Nephron (organoid): ENCODE results near the gene JPT1.
A peak's percentile ranks its signal among the peaks of the same experiment; 100 is the strongest.
"Not testable (repeated sequence)": the region's sequence is repeated elsewhere in the genome, so short reads cannot be mapped to it uniquely, and the experiment has no call there.

ENCODE experiments used
- H3K27ac Mint-ChIP-seq, 3 experiments: 2 replicates each; pipeline ENCODE4 v1.8.0; 2020; ENCODE audit warnings: mixed read lengths in 3 of 3, mild to moderate bottlenecking in 2 of 3, moderate library complexity in 1 of 3
- H3K27me3 Mint-ChIP-seq: 2 replicates; pipeline ENCODE4 v1.8.0; 2021; ENCODE audit warnings: low read depth, mild to moderate bottlenecking, moderate library complexity, mixed read lengths
- H3K36me3 Mint-ChIP-seq: 2 replicates; pipeline ENCODE4 v1.8.0; 2020; ENCODE audit warnings: low read depth, mixed read lengths
- H3K4me1 Mint-ChIP-seq: 2 replicates; pipeline ENCODE4 v1.8.0; 2020; ENCODE audit warnings: mixed read lengths
- H3K4me3 Mint-ChIP-seq, 3 experiments: 2 replicates each; pipeline ENCODE4 v1.8.0; 2020; ENCODE audit warnings: mild to moderate bottlenecking in 3 of 3, mixed read lengths in 3 of 3, moderate library complexity in 2 of 3
- H3K9me3 Mint-ChIP-seq: 2 replicates; pipeline ENCODE4 v1.8.0; 2020; ENCODE audit warnings: mixed read lengths
- CTCF ChIP-seq, 3 experiments: fragments of 200-600 bp; sonication (generic); IDR thresholded peaks; one replicate each; pipeline ENCODE4 v1.5.0; 2021; ENCODE audit warnings: antibody characterized with exemption in 3 of 3; ENCODE audit not compliant: unreplicated experiment in 3 of 3

Gene JPT1

GRCh38 chr17:75163074-75163473 lies 8.8 kb upstream of the JPT1 start:
- Mint-ChIP-seq H3K9me3 (no peaks in the 10 kb centered on the region), H3K4me1 (peaks cover 12% of the 10 kb centered on the region)
- no peak for TF ChIP-seq CTCF (IDR thresholded peaks at IDR 0.05; ENCODE audit: unreplicated experiment in 3 of 3)

GRCh38 chr17:75160211-75160610 lies 5.9 kb upstream of the JPT1 start:
- Mint-ChIP-seq H3K27me3 (peaks cover 3% of the 10 kb centered on the region), H3K4me3 (no peak overlapping the region), H3K27ac (peak overlapping the region; percentile 38 to 86 (median 75)), H3K4me1 (peaks cover 17% of the 10 kb centered on the region), H3K36me3 (peaks cover 24% of the 10 kb centered on the region), H3K9me3 (no peaks in the 10 kb centered on the region)
- no peak for TF ChIP-seq CTCF (IDR thresholded peaks at IDR 0.05; ENCODE audit: unreplicated experiment in 3 of 3)

More at GRCh38 chr17:75163074-75163473, 8.8 kb upstream of the JPT1 start:
- no peak overlapping the region for H3K27ac Mint-ChIP-seq
- no peaks in the 10 kb centered on the region for H3K27me3 Mint-ChIP-seq
- H3K4me3 Mint-ChIP-seq, result no peak overlapping the region
- peaks cover 39% of the 10 kb centered on the region for H3K36me3 Mint-ChIP-seq

- H3K9me3 Mint-ChIP-seq, result no peaks in the 10 kb centered on the region
- H3K4me3 Mint-ChIP-seq, result peak overlapping the region in 1 of 3 experiments; percentile 30
- H3K36me3 Mint-ChIP-seq, result peaks cover 18% of the 10 kb centered on the region
- peaks cover 3% of the 10 kb centered on the region for H3K27me3 Mint-ChIP-seq
- peak overlapping the region in 2 of 3 experiments; percentile 47 to 75 for H3K27ac Mint-ChIP-seq
- no peak for TF ChIP-seq CTCF (IDR thresholded peaks at IDR 0.05; ENCODE audit: unreplicated experiment in 3 of 3)
- peaks cover 22% of the 10 kb centered on the region for H3K4me1 Mint-ChIP-seq
Measured at GRCh38 chr17:75159196-75160031, 5.1 kb upstream of the JPT1 start.

- Mint-ChIP-seq H3K4me1 (peaks cover 24% of the 10 kb centered on the region), H3K36me3 (peaks cover 12% of the 10 kb centered on the region)
- H3K27me3 Mint-ChIP-seq, H3K27ac Mint-ChIP-seq, H3K4me3 Mint-ChIP-seq, H3K9me3 Mint-ChIP-seq: not testable (repeated sequence)
Measured at GRCh38 chr17:75158480-75158879, 4.2 kb upstream of the JPT1 start.

GRCh38 chr17:75155191-75155601 lies 884 bp upstream of the JPT1 start:
- Mint-ChIP-seq H3K27me3 (peaks cover 3% of the 10 kb centered on the region), H3K36me3 (peaks cover 12% of the 10 kb centered on the region), H3K9me3 (no peaks in the 10 kb centered on the region), H3K4me1 (peaks cover 34% of the 10 kb centered on the region), H3K27ac (peak overlapping the region; percentile 40 to 91 (median 79)), H3K4me3 (peak overlapping the region; percentile 10 to 85 (median 23))
- no peak for TF ChIP-seq CTCF (IDR thresholded peaks at IDR 0.05; ENCODE audit: unreplicated experiment in 3 of 3)

GRCh38 chr17:75153780-75154194 lies 525 bp downstream of the JPT1 start:
- peak overlapping the region; percentile 44 to 94 (median 87) for H3K27ac Mint-ChIP-seq
- no peak for TF ChIP-seq CTCF (IDR thresholded peaks at IDR 0.05; ENCODE audit: unreplicated experiment in 3 of 3)
- peaks cover 18% of the 10 kb centered on the region for H3K36me3 Mint-ChIP-seq
- H3K4me1 Mint-ChIP-seq, result peaks cover 32% of the 10 kb centered on the region
- H3K27me3 Mint-ChIP-seq, result peaks cover 3% of the 10 kb centered on the region
- H3K9me3 Mint-ChIP-seq, result no peaks in the 10 kb centered on the region
- H3K4me3 Mint-ChIP-seq, result peak overlapping the region; percentile 94 to 98 (median 97)
